ENCODE results near the gene DNAL4.

Gene DNAL4

DNA sequence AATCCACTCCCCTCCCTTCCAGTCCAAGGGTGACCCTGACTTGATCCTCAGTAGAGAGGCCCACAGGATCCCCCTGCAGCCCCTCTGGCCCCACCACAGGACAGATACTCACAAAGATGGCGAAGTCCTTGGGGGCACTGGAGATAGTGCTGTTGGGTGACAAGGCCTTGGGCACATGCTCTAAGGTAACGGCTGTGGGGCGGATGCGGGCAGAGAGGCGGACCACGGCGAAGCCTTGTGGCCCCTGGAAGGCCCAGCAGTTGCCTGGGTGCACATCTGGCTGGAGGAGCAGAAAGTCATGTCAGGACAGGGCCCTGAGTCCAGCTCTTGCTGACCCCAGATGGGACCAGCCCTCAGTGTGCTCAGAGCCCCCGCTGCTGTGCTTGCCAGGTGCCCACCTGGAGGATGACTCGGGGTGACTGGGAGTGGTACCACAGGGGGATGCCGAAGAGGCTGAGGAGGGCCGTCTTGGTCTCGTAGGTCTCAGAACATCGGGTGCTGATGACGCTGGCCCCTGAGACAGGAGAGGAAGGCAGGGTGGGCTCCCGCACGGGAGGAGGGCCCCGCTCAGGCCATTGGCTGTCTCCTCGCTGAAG, 55.4 kb downstream of the DNAL4 start:
- no peak for DNase-seq

DNA sequence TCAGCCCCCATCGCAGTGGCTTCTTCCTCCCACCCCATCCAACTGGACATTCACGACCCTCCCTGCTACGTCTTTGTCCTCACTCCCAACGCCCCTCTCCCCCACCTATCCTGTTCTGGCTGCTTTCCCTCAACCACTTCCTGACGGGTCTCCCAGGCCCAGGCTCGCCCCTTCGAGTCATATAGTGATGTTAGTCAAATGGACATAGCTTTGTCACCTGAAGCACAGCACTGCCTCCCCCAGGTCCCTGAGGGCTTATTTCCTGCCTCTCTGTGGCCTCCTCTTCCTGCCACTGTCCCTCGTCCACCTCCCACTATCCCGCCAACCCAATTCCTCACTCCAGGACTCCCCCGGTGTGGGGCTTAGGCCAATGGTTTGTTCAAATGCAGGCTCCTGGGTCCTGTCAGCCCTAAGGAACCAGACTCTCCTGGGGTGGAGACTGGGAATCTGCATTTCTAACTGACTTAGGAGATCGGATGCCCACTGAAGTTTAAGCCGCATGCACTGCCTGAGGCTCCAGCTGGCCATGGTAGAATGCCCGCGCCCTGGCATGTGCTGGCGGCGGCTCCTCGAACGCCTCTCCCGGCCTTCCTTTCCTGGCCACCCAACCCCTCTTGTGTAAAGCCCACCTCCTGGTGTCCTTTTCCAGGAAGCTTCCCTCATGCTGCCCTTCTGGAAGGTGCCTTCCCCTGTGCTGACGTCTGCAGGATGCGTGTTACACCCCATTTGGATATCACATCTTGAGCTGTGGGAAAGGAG, 56.5 kb downstream of the DNAL4 start:
- no peak for DNase-seq

DNA sequence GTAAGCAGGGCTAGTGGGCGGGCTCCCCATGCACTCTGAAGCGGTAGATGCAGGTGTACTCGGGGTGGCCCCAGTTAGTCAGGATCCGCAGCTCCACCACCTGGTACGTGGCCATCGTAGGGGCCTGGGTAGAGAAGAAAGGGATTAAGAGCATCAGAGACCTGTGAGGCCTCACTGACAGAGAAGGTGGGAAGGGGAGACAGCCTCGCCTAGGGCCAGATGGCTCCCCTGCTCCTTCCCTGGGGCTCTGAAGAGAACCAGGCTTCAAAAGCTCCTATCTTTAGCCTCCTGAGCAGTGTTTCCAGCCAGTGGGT, 57.7 kb downstream of the DNAL4 start:
- no peak for DNase-seq

DNA sequence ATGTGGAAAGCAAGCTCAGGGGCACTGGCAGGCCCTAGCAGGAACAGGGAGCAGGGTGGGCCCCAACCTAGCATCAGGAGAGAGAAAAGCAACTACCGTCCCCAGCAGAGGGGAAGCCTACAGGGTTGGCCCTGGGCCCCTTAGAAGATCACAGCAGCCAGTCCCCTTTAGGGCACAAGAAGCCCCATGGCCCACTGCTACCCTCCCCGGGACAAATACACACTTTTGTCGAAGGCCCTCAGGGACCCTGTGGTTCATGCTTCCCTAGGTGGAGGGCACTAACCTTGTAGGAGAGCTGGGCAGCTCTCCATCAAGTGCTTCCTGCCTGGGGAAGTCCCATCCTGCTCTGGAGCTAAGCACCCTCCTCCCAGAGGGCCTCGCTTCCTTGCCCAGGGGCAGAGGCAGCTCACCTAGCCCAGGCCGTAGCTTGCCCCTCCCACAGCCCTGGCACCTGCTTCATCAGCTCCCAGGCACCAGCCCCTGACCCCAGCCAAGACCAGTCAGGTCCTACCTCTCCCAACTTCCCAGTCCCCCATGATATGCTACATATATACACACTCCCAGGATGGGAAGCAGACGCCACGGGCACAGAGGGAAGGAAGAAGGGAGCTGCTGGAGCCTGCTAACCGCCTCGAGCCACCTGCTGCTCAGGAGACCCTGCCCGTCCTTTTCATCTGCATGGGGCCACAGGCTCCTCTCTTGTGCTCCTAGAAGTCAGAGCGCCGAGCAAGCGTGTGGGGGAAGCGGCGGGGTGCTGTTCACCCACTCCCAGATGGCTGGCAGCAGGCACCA, 58.3 kb downstream of the DNAL4 start:
- no peak for DNase-seq

DNA sequence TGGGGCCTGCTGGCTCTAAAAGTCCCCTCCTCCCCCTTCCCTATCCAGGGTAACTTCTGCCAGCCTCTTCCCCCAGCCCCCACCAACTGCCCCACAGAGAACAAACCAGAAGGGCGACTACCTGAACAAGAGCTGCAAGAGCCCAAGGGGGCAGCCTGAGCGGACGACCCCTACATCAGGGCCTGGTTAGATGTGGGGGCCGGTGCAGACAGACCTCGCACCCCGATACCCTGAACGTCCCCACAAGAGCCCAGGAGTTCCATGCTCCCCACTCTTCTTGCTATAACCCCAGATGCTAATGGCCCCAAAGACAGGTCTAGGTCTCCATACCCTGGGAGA, 58.8 kb downstream of the DNAL4 start:
- no peak for DNase-seq

DNA sequence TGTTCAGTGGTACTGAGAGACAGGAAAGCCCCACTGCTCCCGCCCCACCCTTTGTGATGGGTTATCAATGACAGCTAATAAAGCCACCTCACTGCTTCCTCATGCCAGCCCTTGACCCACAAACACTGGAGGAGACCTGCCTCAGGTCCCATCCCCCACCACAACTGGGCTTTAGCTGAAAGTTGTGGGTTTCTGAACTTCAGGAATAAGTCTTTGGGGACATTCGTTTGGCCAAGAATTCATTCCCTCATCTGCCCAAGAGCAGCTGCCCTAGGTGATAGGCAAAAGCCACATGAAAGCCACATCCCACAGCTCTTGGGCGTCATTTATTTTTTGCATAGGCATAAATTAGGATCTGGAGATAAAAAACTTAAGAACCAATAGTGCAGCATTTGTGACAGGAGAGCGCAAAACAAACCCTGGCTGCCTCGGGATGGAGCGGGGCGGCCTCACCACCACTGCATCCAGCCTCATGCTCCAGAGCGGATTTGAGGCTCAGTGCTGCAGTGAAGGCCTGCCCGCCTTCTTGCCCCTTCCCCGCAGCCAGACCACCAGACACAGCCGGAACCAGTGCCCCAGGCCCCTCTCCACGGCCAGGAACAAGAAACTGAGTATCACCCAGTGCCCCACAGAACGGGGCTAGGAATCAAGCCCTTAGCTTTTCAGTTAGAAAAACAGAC, 59.4 kb downstream of the DNAL4 start:
- DNase-seq = no peak

DNA sequence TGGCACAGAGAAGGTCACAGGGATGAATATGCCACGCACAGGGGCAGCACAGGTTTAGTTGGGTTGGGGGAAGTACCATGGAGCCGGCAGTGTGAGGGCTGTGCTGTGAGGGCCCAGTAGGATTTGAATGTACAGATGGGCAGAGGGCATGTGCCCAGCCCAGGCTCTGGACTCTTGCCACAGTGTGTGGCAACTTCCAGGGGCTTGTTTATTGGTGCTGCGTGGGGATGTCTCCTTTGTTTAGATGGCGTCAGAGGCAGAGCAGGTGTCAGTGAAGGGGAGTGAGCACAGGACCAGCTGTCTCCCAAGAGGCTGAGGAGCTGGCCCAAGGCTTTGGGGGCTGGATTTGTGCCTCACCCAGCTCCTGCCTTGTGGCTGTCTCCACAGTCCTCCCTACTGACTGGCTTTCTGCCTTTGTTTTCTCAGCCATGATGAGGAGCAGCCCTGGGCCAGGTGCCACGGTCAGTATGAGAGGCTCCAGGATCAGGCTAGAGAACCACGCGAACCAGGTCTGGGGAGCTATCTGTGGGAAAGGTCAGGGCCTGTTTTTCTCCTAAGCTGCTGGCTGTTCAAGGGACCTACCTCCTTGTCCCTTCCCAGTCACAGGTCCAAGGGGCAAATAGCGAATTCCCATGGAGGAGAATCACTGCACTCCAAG, 60.1 kb downstream of the DNAL4 start:
- DNase-seq = no peak

DNA sequence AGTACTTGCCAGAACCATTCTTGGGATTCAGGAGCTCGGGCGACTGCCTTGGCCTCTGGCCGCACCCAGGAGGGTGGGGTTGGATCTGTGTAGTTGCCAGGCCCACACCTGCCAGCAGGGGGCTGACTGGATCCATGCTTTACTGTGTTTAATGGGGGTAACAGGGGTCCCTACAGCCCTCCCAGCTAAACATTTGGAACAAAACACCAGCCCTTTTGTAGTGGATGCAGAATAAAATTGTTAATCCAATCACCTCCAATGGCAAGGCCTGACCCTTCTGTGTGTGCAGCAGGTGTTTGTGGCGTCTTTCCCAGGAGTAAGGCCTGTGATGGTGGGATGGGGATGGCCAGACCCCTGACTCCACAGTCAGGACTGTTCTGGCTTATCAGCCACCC, 60.6 kb downstream of the DNAL4 start:
- peak; percentile 61 for DNase-seq

DNA sequence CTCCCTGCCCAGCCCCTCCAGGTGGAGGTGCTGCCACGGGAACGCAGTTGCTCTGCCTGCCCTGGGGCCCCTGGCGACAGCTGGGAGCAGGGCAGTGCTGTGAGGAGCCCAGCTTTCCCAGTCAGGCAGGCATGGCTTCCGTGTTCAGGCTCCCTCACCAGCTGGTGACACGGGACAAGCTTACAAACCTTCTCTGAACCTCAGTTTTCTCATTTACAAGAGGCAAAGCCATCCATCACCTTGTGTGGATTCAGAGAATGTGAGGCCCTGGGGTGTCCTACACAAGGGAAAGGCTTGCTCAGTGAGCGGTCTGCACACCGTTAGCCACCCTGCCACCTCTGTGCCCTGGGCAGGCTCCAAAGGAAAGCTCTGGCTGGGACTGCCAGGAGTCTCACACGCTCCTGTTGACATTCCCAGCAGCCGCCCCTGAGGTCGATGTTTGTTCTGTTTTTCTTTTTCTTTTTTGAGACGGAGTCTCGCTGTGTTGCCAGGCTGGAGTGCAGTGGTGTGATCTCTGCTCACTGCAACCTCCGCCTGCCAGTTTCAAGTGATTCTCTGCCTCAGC, 61.6 kb downstream of the DNAL4 start:
- no peak for DNase-seq

DNA sequence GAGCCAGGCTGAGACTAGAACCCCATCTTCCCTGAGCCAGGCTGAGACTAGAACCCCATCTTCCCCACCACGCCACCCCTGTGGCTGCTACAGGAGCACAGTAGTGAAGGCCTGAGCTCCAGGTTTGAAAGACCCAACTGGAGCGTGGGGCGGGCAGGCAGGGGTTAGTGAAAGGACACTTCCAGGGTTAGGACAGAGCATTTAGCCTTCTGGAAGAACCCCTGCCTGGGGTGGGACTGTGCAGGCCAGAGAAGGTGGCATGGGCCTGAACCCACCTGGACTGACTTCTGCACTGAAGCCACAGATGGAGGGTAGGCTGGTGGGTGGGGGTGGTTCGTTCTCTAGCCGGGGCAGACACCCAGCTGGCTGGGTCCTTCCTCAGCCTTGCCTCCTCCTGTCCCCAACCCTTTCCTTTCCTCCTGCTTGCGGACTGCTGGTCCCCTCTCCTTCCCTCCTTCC, 62.2 kb downstream of the DNAL4 start:
- no peak for DNase-seq

DNA sequence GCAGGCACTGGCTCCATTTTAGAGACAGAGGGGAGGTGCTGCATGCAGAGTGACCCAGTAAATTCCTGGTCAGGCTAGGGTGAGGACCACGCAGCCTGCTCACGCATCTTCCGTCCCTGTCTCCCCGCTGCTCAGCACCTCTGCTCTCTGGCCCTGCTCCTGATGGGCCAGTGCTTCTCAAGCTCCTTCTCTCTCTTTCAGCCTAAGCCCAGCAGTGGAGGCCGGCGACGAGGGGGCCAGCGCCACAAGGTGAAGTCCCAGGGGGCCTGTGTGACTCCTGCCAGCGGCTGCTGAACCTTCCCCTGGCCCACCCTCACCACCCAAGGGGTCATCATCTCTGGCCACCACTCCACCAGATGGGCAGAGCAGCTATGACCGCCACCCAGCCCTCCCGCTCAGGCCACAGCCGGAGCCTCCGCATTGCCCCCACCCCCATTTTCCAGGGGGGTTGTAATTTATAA, 63.5 kb downstream of the DNAL4 start:
- DNase-seq = no peak

DNA sequence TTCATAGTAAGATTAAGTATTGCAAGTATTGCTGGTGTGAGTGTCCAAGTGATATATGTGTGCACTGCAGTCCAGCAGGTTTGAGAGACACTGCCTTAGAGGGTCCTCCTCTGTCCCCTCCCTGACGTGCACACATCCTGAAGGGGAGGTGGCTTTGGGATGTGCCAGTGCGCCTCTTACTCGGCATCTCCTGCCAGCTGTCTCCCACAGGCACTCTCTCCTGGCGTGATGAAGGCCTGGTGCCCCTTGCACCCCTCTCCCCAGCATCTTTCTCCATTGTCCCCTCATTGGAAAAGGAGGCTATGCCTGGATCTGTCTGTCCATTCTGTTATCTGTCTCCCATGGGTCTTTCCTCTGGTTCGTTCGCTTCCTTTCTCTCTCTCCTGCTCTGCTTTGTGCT, 64.0 kb downstream of the DNAL4 start:
- DNase-seq = no peak

DNA sequence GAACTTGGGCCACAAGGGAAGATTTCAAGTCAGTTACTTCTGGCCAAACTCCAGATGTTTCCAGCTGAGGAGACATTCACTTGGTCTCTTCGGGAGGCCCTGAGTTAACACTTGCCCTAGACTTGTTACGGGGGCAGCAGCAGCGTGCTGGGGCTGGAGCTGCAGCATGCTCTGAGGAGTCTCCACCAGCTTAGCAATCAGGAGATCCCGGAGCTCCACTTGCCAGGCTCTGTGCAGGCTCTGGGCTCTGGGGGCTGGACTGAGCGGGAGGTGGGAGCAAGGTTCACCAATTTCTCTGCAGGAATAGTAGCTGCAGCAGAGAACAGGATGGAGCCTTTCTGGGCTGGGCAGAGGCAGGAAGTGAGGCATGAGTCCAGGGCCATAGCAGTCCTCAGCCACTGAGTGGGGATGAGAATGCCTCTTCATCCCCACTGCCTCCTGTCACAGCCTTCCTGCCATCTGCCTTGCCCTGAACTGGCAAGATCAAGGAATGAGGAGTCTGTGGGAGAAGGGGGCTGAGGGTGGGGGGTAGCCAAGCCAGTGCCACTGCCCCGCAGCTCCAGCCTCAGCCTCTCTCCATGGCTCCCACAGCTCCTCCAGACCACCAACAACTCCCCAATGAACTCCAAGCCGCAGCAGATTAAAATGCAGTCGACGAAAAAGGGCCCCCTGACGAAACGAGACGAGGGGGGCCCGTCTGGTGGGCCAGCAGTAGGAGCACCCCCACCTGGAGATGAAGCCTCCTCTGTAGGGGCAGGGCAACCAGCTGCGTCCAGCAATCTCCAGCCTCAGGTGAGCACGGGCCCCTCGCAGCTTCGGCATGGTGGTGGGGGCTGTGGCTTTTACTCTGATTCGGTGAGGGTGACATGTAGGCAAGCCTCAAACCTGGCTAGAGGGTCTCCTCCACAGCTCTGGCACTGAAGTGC, 64.8 kb downstream of the DNAL4 start:
- DNase-seq = no peak

All from activated CD4-positive, alpha-beta T cell treated with anti-CD3 and anti-CD28 coated beads, Interleukin-2, Interleukin-6, amounts not matched to agents 100 ng/mL and 50 ng/mL, durations not matched to agents 16 hours and 8 hours (primary cell).